Measurements from ENCODE around the gene CCDC157. TPM values are rescaled to one million over a fixed set of nuclear protein-coding genes. Genes with fewer than 3 reads are reported as not detected.

Gene CCDC157
- total RNA-seq, 1 experiment from 2014 or later = 3.5 TPM

- H3K79me2 ChIP-seq (ENCODE audit: low read length) = peaks cover 39% of the 10 kb centered on the region
- TF ChIP-seq EZH2 (IDR thresholded peaks at IDR 0.05; ENCODE audit: low read length, unreplicated experiment) (no peak), CTCF (conservative IDR thresholded peaks at IDR 0.05; ENCODE audit: low read depth, low read length) (no peak), EZH2phosphoT487 (IDR thresholded peaks at IDR 0.05; ENCODE audit: borderline replicate concordance, low read length) (no peak)
- intact Hi-C loops (cut with micrococcal nuclease) = no loop called here
- no peaks in the 10 kb centered on the region; the same call in 1 of the 2 replicates for H3K36me3 ChIP-seq (ENCODE audit: low read depth, low read length)
- ATAC-seq = no peak
- CTCF ChIA-PET = interaction anchor here (0.6 to 1.4 kb wide), 3 partner anchors 16 to 28 kb away, joined by 3 to 5 read pairs (median 3); partner anchors contain the start of gene SEC14L2
- no peak for DNase-seq
- peak overlapping the region; percentile 95 for H3K27ac ChIP-seq (ENCODE audit: low read length)
- no peaks in the 10 kb centered on the region for H3F3A ChIP-seq (ENCODE audit: low read length, unreplicated experiment)
- H4K20me1 ChIP-seq (ENCODE audit: low read length) = no peaks in the 10 kb centered on the region
- H3K9me3 ChIP-seq (ENCODE audit: low read length) = no peaks in the 10 kb centered on the region
- no TSS peak for BruUV-seq (replicated peaks)
- H2AFZ ChIP-seq (ENCODE audit: low read length) = peak overlapping the region; percentile 67
- H3K4me3 ChIP-seq (ENCODE audit: low read length) = peak overlapping the region; percentile 71
- H3K9ac ChIP-seq (ENCODE audit: low read length) = peak overlapping the region; percentile 88
- POLR2A ChIA-PET (ENCODE audit: unreplicated experiment) = interaction anchor here (0.7 to 1.7 kb wide), 3 partner anchors 28 to 196 kb away, joined by 5 to 7 read pairs (median 5); partner anchors contain the start of gene SEC14L2
- peaks cover 55% of the 10 kb centered on the region for H3K4me1 ChIP-seq (ENCODE audit: insufficient read depth, low read length)
- no peaks in the 10 kb centered on the region for H3K9me2 ChIP-seq (replicated peaks; ENCODE audit: low read length)
- peak overlapping the region; percentile 83 for H3K4me2 ChIP-seq (ENCODE audit: low read length)
- H3K27me3 ChIP-seq (ENCODE audit: low read length) = no peaks in the 10 kb centered on the region
Measured at GRCh38 chr22:30424534-30425326, 67.9 kb downstream of the CCDC157 start.

GRCh38 chr22:30425327-30425615 is 68.5 kb downstream of the CCDC157 start:
- Histone ChIP-seq H3K27me3 (ENCODE audit: low read length) (no peaks in the 10 kb centered on the region), H3K4me3 (ENCODE audit: low read length) (peak overlapping the region; percentile 71), H3K36me3 (ENCODE audit: low read depth, low read length) (no peaks in the 10 kb centered on the region; the same call in 1 of the 2 replicates), H3K27ac (ENCODE audit: low read length) (peak overlapping the region; percentile 95), H3K9ac (ENCODE audit: low read length) (peak overlapping the region; percentile 88), H2AFZ (ENCODE audit: low read length) (peak overlapping the region; percentile 79), H3K4me1 (ENCODE audit: insufficient read depth, low read length) (peaks cover 52% of the 10 kb centered on the region), H4K20me1 (ENCODE audit: low read length) (no peaks in the 10 kb centered on the region), H3K9me3 (ENCODE audit: low read length) (no peaks in the 10 kb centered on the region), H3K79me2 (ENCODE audit: low read length) (peaks cover 38% of the 10 kb centered on the region), H3K4me2 (ENCODE audit: low read length) (peak overlapping the region; percentile 83), H3K9me2 (replicated peaks; ENCODE audit: low read length) (no peaks in the 10 kb centered on the region), H3F3A (ENCODE audit: low read length, unreplicated experiment) (no peaks in the 10 kb centered on the region)
- ATAC-seq (no peak), DNase-seq (no peak)
- intact Hi-C loops (cut with micrococcal nuclease) = no loop called here
- BruUV-seq (replicated peaks) = no TSS peak
- TF ChIP-seq CTCF (conservative IDR thresholded peaks at IDR 0.05; ENCODE audit: low read depth, low read length) (no peak), EZH2phosphoT487 (IDR thresholded peaks at IDR 0.05; ENCODE audit: borderline replicate concordance, low read length) (no peak), EZH2 (IDR thresholded peaks at IDR 0.05; ENCODE audit: low read length, unreplicated experiment) (no peak)
- POLR2A ChIA-PET (ENCODE audit: unreplicated experiment) = no interaction called here
- CTCF ChIA-PET = no interaction called here

Measured in PC-3 (cell line).